Neural cell (in vitro differentiated cells): ENCODE measurements around the gene PLXNC1. TPM values are rescaled to one million over a fixed set of nuclear protein-coding genes. Genes with fewer than 3 reads are reported as not detected.

Experiments used
- H2AFZ ChIP-seq: fragments of 200-600, 300-800 bp; sonication (generic), shearing (Covaris generic); 2 replicates; pipeline ENCODE4 v1.6.0; 2014; ENCODE audit warnings: low read depth, mild to moderate bottlenecking, antibody characterized with exemption, low read length, moderate library complexity
- H3F3A ChIP-seq: fragments of 200-600 bp; shearing (Covaris generic); 2 replicates; pipeline ENCODE4 v1.6.1; 2016; ENCODE audit warnings: mild to moderate bottlenecking, moderate library complexity, mixed read lengths, antibody characterized with exemption, low read length; ENCODE audit not compliant: insufficient read depth, poor library complexity, severe bottlenecking
- H3K27ac ChIP-seq: fragments of 200-600, 300-800 bp; sonication (generic), shearing (Covaris generic); 2 replicates; pipeline ENCODE4 v1.5.1; 2014; ENCODE audit warnings: mild to moderate bottlenecking, low read length, moderate library complexity
- H3K27me3 ChIP-seq: fragments of 300-800, 200-600 bp; sonication (generic), shearing (Covaris generic); 2 replicates; pipeline ENCODE4 v1.6.0; 2014; ENCODE audit warnings: mild to moderate bottlenecking, low read depth, low read length, moderate library complexity; ENCODE audit not compliant: insufficient read depth
- H3K36me3 ChIP-seq: fragments of 300-800, 200-600 bp; sonication (generic), shearing (Covaris generic); 2 replicates; pipeline ENCODE4 v1.5.1; 2014; ENCODE audit warnings: mild to moderate bottlenecking, antibody characterized with exemption, low read length, moderate library complexity; ENCODE audit not compliant: insufficient read depth
- H3K4me2 ChIP-seq: fragments of 300-800, 200-600 bp; sonication (generic), shearing (Covaris generic); 2 replicates; pipeline ENCODE4 v1.6.0; 2014; ENCODE audit warnings: mild to moderate bottlenecking, low read length
- H3K4me3 ChIP-seq: fragments of 300-800, 200-600 bp; sonication (generic), shearing (Covaris generic); 2 replicates; pipeline ENCODE4 v1.5.1; 2014; ENCODE audit warnings: mild to moderate bottlenecking, low read length, moderate library complexity
- H3K79me2 ChIP-seq: fragments of 200-600 bp; shearing (Covaris generic); replicated peaks from 2 replicates; pipeline ENCODE4 v1.6.0; 2014; ENCODE audit warnings: mild to moderate bottlenecking, low read length, moderate library complexity; ENCODE audit not compliant: insufficient read depth
- H3K9ac ChIP-seq: fragments of 300-800, 200-600 bp; sonication (generic), shearing (Covaris generic); 2 replicates; pipeline ENCODE4 v1.6.1; 2016; ENCODE audit warnings: mild to moderate bottlenecking, low read length, mixed read lengths
- H3K9me2 ChIP-seq: fragments of 200-600 bp; shearing (Covaris generic); 2 replicates; pipeline ENCODE4 v1.6.1; 2016; ENCODE audit warnings: mild to moderate bottlenecking, low read length, mixed read lengths; ENCODE audit not compliant: insufficient read depth
- H3K9me3 ChIP-seq: fragments of 200-600, 300-800 bp; sonication (generic), shearing (Covaris generic); 2 replicates; pipeline ENCODE4 v1.6.1; 2016; ENCODE audit warnings: mild to moderate bottlenecking, mixed run types, low read length, moderate library complexity, mixed read lengths
- H4K20me1 ChIP-seq: fragments of 200-600 bp; shearing (Covaris generic); 2 replicates; pipeline ENCODE4 v1.6.1; 2016; ENCODE audit warnings: mild to moderate bottlenecking, mixed run types; ENCODE audit not compliant: insufficient read depth
- EP300 ChIP-seq: fragments of 450-650 bp; conservative IDR thresholded peaks from 2 replicates; pipeline ENCODE4 v1.6.1; 2014; ENCODE audit warnings: antibody characterized with exemption, mild to moderate bottlenecking, moderate library complexity; ENCODE audit not compliant: poor library complexity, severe bottlenecking
- EZH2 ChIP-seq: fragments of 200-600, 300-800 bp; shearing (Covaris generic), sonication (generic); IDR thresholded peaks from 2 replicates; pipeline ENCODE4 v1.6.1; 2014; ENCODE audit warnings: antibody characterized with exemption, low read length, borderline replicate concordance, mild to moderate bottlenecking; ENCODE audit not compliant: insufficient read depth, poor library complexity, severe bottlenecking
- MXI1 ChIP-seq: fragments of 450-650 bp; conservative IDR thresholded peaks from 2 replicates; pipeline ENCODE4 v1.6.1; 2014; ENCODE audit warnings: antibody characterized with exemption, mild to moderate bottlenecking; ENCODE audit not compliant: poor library complexity, severe bottlenecking
- POLR2AphosphoS5 ChIP-seq: IDR thresholded peaks from 2 replicates; pipeline ENCODE4 v1.6.1; 2012
- RAD21 ChIP-seq: fragments of 450-650 bp; conservative IDR thresholded peaks from 2 replicates; pipeline ENCODE4 v1.6.1; 2014; ENCODE audit warnings: antibody characterized with exemption, mild to moderate bottlenecking, moderate library complexity
- SMC3 ChIP-seq: fragments of 450-650 bp; conservative IDR thresholded peaks from 2 replicates; pipeline ENCODE4 v1.6.1; 2014; ENCODE audit warnings: antibody characterized with exemption, mild to moderate bottlenecking, moderate library complexity; ENCODE audit not compliant: poor library complexity
- TAF1 ChIP-seq: IDR thresholded peaks from 2 replicates; pipeline ENCODE4 v1.6.1; 2012; ENCODE audit warnings: low read depth
- polyA plus RNA-seq: library from polyadenylated mRNA; depleted of rRNA; stranded (reverse); fragments of >200 nt; gene quantifications from 2 replicates; pipeline ENCODE4 v1.2.3, GENCODE V29; 2014
- TF ChIP-seq, protein P1 (sequence below): fragments of 450-650 bp; IDR thresholded peaks from 2 replicates; pipeline ENCODE4 v1.5.1; 2014; ENCODE audit warnings: antibody characterized with exemption, mild to moderate bottlenecking, moderate library complexity; ENCODE audit not compliant: poor library complexity, severe bottlenecking
- TF ChIP-seq, protein P2 (sequence below): IDR thresholded peaks from 2 replicates; pipeline ENCODE4 v1.6.1; 2012; ENCODE audit warnings: borderline replicate concordance

PLXNC1 gene
- polyA plus RNA-seq, 1 donor from 2014 or later = 76.3 TPM

DNA sequence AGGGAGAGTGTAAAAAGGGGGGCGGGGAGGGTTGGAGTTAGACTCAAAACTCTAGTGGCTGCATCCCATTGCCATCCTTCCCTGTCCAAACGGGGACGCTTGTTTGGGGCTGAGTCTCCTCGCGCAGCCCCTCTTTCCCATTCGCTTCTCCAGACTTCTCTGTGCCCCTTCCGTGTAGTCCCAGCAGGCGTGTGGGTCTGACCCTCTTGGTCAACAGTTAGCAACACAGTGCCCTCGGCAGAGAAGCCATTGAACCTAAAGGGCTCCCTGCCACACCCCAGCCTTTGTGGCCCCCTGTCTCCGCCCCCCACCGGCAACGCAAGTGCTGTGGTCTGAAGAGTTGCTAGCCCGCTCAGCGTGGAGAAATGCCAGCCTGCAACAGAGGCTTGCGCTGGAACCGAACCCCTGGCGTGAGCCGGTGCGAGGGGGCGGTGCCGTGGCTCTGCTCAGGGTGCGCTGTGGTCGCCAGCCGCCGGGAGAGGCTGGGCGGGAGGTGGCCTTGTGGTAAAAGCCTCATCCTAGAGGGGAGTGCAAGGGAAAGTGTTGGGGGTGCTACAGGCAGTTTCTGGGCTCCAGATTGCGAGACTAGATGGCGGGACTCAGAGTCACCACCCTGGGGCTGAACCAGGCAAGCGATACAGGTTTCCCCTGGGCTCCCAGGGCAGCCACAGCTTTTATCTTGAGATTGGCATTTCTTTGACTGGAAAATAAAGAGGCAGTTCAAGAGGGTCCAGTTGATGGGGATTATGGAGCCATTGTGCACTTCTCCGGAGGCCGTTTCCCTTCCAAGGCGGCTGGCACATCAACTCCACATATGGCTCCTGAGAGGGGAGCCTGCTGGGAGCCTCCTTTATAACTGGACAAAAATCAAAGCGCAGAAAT lies 2.1 kb downstream of the PLXNC1 start:
- H3K4me2 ChIP-seq = peak overlapping the region; percentile 99
- peak overlapping the region; percentile 85 for H3K27ac ChIP-seq
- peak overlapping the region; percentile 95 for H3K4me3 ChIP-seq
- TF ChIP-seq RAD21 (peak; percentile 42), MXI1 (no peak), SMC3 (peak; percentile 61)
- TF ChIP-seq, protein P1, sequence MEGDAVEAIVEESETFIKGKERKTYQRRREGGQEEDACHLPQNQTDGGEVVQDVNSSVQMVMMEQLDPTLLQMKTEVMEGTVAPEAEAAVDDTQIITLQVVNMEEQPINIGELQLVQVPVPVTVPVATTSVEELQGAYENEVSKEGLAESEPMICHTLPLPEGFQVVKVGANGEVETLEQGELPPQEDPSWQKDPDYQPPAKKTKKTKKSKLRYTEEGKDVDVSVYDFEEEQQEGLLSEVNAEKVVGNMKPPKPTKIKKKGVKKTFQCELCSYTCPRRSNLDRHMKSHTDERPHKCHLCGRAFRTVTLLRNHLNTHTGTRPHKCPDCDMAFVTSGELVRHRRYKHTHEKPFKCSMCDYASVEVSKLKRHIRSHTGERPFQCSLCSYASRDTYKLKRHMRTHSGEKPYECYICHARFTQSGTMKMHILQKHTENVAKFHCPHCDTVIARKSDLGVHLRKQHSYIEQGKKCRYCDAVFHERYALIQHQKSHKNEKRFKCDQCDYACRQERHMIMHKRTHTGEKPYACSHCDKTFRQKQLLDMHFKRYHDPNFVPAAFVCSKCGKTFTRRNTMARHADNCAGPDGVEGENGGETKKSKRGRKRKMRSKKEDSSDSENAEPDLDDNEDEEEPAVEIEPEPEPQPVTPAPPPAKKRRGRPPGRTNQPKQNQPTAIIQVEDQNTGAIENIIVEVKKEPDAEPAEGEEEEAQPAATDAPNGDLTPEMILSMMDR = peak; percentile 45
- TF ChIP-seq, protein P2, sequence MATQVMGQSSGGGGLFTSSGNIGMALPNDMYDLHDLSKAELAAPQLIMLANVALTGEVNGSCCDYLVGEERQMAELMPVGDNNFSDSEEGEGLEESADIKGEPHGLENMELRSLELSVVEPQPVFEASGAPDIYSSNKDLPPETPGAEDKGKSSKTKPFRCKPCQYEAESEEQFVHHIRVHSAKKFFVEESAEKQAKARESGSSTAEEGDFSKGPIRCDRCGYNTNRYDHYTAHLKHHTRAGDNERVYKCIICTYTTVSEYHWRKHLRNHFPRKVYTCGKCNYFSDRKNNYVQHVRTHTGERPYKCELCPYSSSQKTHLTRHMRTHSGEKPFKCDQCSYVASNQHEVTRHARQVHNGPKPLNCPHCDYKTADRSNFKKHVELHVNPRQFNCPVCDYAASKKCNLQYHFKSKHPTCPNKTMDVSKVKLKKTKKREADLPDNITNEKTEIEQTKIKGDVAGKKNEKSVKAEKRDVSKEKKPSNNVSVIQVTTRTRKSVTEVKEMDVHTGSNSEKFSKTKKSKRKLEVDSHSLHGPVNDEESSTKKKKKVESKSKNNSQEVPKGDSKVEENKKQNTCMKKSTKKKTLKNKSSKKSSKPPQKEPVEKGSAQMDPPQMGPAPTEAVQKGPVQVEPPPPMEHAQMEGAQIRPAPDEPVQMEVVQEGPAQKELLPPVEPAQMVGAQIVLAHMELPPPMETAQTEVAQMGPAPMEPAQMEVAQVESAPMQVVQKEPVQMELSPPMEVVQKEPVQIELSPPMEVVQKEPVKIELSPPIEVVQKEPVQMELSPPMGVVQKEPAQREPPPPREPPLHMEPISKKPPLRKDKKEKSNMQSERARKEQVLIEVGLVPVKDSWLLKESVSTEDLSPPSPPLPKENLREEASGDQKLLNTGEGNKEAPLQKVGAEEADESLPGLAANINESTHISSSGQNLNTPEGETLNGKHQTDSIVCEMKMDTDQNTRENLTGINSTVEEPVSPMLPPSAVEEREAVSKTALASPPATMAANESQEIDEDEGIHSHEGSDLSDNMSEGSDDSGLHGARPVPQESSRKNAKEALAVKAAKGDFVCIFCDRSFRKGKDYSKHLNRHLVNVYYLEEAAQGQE = peak; percentile 44
- H3K27me3 ChIP-seq = no peaks in the 10 kb centered on the region
- H3K9me2 ChIP-seq = no peaks in the 10 kb centered on the region
- H3K36me3 ChIP-seq = no peaks in the 10 kb centered on the region
- peak overlapping the region; percentile 90 for H3K9ac ChIP-seq
- H3F3A ChIP-seq = peaks cover 2% of the 10 kb centered on the region
- no peaks in the 10 kb centered on the region for H3K9me3 ChIP-seq
- no peak overlapping the region for H2AFZ ChIP-seq
- no peaks in the 10 kb centered on the region for H4K20me1 ChIP-seq
- H3K79me2 ChIP-seq = peaks cover 59% of the 10 kb centered on the region

DNA sequence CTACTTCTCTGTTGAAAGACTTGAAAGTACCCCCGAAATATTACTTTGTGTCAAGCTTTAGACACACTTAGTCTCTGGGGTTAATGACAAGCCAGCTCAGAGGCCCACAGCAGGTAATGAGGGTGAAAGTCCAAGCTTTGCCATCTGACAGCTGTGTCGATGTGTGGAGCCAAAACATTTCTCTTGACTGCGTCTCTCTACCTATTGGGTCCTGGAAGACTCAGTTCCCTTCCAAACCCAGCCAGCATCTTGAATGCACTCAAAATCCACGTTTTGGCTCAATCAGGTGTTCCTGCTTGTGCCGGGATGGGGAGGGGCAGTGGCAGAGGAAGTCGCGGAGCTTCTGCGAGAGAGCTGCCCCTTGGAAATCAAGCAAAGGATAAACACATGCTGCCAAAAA lies 3.2 kb downstream of the PLXNC1 start:
- peak overlapping the region; percentile 0 for H2AFZ ChIP-seq
- H3K9ac ChIP-seq = peak overlapping the region; percentile 90
- no peaks in the 10 kb centered on the region for H3K9me2 ChIP-seq
- H4K20me1 ChIP-seq = no peaks in the 10 kb centered on the region
- peaks cover 70% of the 10 kb centered on the region for H3K79me2 ChIP-seq
- peaks cover 2% of the 10 kb centered on the region for H3F3A ChIP-seq
- no peaks in the 10 kb centered on the region for H3K9me3 ChIP-seq
- TF ChIP-seq MXI1 (no peak), TAF1 (no peak), EZH2 (no peak), POLR2AphosphoS5 (no peak), RAD21 (no peak), SMC3 (no peak), EP300 (no peak)
- TF ChIP-seq, protein P1 = no peak
- TF ChIP-seq, protein P2 = no peak
- H3K4me3 ChIP-seq = peak overlapping the region; percentile 95
- H3K27me3 ChIP-seq = no peaks in the 10 kb centered on the region
- H3K4me2 ChIP-seq = peak overlapping the region; percentile 99
- H3K27ac ChIP-seq = peak overlapping the region; percentile 85
- no peaks in the 10 kb centered on the region for H3K36me3 ChIP-seq
